ENCODE data around the gene CELF1. TPM values are rescaled to one million over a fixed set of nuclear protein-coding genes. Genes with fewer than 3 reads are reported as not detected.
"Not testable (repeated sequence)": the region's sequence is repeated elsewhere in the genome, so short reads cannot be mapped to it uniquely, and the experiment has no call there.

Gene CELF1
- total and polyA plus RNA-seq, 2 experiments from 2014 or later: 124 to 233 TPM

DNA sequence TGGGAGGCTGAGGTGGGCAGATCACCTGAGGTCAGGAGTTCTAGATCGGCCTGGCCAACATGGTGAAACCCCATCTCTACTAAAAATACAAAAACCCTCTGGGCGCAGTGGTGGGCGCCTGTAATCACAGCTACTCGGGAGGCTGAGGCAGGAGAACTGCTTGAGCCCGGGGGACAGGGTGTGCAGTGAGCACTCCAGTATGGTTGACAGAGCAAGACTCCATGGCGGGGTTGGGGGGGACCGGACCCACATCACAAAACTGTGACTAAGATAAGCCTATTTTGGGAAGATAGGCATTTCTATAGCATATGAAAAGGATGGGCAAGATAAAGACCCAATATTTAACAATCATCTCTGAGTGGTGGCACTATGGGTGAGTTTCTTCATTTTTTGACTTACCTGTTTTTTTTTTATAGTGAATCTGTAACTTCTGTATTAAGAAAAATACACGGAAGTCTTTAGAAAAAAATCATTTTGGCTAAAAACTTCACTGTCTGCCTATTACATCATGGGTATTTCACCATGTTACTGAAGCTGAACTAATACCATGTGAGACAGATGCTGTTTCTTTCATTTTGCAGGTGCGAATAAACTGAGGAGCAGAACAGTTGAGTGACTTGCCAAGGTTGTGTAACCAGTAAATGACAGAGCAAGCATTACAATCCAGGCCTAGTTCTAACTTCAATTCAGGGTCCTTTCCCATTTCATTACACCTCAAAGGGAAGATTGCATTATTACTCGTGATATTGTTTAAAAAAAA is 2.5 kb downstream of the CELF1 start:
- Histone ChIP-seq H3K79me2 (replicated peaks; ENCODE audit: insufficient read depth) (peaks cover 73% of the 10 kb centered on the region), H3K9me2 (ENCODE audit: insufficient read depth) (no peaks in the 10 kb centered on the region), H3K4me3 (peak overlapping the region; percentile 99), H3K27ac (ENCODE audit: low read depth) (no peak overlapping the region), H3F3A (replicated peaks; ENCODE audit: low read depth) (0 out of 2 replicates have a peak, but pooled peaks cover 3% of the 10 kb centered on the region), H3K27me3 (ENCODE audit: insufficient read depth) (no peaks in the 10 kb centered on the region), H4K20me1 (replicated peaks; ENCODE audit: insufficient read depth) (peaks cover 56% of the 10 kb centered on the region), H3K4me1 (ENCODE audit: insufficient read depth) (peaks cover 24% of the 10 kb centered on the region), H3K36me3 (ENCODE audit: insufficient read depth) (no peaks in the 10 kb centered on the region), H2AFZ (no peak overlapping the region), H3K4me2 (peak overlapping the region; percentile 92)
- Mint-ChIP-seq H3K27ac (peak overlapping the region; percentile 74; the same call in 1 of the 2 replicates), H3K9me3 (no peaks in the 10 kb centered on the region), H3K4me1 (peaks cover 33% of the 10 kb centered on the region), H3K4me3 (peak overlapping the region; percentile 99), H3K27me3 (ENCODE audit: insufficient read depth, low read depth, poor library complexity) (peaks cover 10% of the 10 kb centered on the region), H3K36me3 (ENCODE audit: low read depth) (peaks cover 33% of the 10 kb centered on the region)
- DNase-seq (ENCODE audit: low spot score) (no peak), ATAC-seq (no peak)
- TF ChIP-seq EZH2 (IDR thresholded peaks at IDR 0.05; ENCODE audit: low read depth, unreplicated experiment) (no peak), CREB1 (CRISPR knock-in tag; IDR thresholded peaks at IDR 0.05; ENCODE audit: low read depth) (no peak), NANOG (IDR thresholded peaks at IDR 0.05; ENCODE audit: borderline replicate concordance) (no peak), JUNB (IDR thresholded peaks at IDR 0.05; ENCODE audit: unreplicated experiment) (no peak), ZNF114 (CRISPR knock-in tag; IDR thresholded peaks at IDR 0.05) (no peak), ZNF331 (CRISPR knock-in tag; IDR thresholded peaks at IDR 0.05; ENCODE audit: low read depth) (no peak), EZH2phosphoT487 (IDR thresholded peaks at IDR 0.05; ENCODE audit: unreplicated experiment) (no peak)
- TF ChIP-seq, protein P1, sequence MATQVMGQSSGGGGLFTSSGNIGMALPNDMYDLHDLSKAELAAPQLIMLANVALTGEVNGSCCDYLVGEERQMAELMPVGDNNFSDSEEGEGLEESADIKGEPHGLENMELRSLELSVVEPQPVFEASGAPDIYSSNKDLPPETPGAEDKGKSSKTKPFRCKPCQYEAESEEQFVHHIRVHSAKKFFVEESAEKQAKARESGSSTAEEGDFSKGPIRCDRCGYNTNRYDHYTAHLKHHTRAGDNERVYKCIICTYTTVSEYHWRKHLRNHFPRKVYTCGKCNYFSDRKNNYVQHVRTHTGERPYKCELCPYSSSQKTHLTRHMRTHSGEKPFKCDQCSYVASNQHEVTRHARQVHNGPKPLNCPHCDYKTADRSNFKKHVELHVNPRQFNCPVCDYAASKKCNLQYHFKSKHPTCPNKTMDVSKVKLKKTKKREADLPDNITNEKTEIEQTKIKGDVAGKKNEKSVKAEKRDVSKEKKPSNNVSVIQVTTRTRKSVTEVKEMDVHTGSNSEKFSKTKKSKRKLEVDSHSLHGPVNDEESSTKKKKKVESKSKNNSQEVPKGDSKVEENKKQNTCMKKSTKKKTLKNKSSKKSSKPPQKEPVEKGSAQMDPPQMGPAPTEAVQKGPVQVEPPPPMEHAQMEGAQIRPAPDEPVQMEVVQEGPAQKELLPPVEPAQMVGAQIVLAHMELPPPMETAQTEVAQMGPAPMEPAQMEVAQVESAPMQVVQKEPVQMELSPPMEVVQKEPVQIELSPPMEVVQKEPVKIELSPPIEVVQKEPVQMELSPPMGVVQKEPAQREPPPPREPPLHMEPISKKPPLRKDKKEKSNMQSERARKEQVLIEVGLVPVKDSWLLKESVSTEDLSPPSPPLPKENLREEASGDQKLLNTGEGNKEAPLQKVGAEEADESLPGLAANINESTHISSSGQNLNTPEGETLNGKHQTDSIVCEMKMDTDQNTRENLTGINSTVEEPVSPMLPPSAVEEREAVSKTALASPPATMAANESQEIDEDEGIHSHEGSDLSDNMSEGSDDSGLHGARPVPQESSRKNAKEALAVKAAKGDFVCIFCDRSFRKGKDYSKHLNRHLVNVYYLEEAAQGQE (IDR thresholded peaks at IDR 0.05; ENCODE audit: unreplicated experiment): no peak
- TF ChIP-seq, protein P2, sequence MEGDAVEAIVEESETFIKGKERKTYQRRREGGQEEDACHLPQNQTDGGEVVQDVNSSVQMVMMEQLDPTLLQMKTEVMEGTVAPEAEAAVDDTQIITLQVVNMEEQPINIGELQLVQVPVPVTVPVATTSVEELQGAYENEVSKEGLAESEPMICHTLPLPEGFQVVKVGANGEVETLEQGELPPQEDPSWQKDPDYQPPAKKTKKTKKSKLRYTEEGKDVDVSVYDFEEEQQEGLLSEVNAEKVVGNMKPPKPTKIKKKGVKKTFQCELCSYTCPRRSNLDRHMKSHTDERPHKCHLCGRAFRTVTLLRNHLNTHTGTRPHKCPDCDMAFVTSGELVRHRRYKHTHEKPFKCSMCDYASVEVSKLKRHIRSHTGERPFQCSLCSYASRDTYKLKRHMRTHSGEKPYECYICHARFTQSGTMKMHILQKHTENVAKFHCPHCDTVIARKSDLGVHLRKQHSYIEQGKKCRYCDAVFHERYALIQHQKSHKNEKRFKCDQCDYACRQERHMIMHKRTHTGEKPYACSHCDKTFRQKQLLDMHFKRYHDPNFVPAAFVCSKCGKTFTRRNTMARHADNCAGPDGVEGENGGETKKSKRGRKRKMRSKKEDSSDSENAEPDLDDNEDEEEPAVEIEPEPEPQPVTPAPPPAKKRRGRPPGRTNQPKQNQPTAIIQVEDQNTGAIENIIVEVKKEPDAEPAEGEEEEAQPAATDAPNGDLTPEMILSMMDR (conservative IDR thresholded peaks at IDR 0.05; ENCODE audit: low read depth in 2 of 2): no peak
- TF ChIP-seq, protein P3, sequence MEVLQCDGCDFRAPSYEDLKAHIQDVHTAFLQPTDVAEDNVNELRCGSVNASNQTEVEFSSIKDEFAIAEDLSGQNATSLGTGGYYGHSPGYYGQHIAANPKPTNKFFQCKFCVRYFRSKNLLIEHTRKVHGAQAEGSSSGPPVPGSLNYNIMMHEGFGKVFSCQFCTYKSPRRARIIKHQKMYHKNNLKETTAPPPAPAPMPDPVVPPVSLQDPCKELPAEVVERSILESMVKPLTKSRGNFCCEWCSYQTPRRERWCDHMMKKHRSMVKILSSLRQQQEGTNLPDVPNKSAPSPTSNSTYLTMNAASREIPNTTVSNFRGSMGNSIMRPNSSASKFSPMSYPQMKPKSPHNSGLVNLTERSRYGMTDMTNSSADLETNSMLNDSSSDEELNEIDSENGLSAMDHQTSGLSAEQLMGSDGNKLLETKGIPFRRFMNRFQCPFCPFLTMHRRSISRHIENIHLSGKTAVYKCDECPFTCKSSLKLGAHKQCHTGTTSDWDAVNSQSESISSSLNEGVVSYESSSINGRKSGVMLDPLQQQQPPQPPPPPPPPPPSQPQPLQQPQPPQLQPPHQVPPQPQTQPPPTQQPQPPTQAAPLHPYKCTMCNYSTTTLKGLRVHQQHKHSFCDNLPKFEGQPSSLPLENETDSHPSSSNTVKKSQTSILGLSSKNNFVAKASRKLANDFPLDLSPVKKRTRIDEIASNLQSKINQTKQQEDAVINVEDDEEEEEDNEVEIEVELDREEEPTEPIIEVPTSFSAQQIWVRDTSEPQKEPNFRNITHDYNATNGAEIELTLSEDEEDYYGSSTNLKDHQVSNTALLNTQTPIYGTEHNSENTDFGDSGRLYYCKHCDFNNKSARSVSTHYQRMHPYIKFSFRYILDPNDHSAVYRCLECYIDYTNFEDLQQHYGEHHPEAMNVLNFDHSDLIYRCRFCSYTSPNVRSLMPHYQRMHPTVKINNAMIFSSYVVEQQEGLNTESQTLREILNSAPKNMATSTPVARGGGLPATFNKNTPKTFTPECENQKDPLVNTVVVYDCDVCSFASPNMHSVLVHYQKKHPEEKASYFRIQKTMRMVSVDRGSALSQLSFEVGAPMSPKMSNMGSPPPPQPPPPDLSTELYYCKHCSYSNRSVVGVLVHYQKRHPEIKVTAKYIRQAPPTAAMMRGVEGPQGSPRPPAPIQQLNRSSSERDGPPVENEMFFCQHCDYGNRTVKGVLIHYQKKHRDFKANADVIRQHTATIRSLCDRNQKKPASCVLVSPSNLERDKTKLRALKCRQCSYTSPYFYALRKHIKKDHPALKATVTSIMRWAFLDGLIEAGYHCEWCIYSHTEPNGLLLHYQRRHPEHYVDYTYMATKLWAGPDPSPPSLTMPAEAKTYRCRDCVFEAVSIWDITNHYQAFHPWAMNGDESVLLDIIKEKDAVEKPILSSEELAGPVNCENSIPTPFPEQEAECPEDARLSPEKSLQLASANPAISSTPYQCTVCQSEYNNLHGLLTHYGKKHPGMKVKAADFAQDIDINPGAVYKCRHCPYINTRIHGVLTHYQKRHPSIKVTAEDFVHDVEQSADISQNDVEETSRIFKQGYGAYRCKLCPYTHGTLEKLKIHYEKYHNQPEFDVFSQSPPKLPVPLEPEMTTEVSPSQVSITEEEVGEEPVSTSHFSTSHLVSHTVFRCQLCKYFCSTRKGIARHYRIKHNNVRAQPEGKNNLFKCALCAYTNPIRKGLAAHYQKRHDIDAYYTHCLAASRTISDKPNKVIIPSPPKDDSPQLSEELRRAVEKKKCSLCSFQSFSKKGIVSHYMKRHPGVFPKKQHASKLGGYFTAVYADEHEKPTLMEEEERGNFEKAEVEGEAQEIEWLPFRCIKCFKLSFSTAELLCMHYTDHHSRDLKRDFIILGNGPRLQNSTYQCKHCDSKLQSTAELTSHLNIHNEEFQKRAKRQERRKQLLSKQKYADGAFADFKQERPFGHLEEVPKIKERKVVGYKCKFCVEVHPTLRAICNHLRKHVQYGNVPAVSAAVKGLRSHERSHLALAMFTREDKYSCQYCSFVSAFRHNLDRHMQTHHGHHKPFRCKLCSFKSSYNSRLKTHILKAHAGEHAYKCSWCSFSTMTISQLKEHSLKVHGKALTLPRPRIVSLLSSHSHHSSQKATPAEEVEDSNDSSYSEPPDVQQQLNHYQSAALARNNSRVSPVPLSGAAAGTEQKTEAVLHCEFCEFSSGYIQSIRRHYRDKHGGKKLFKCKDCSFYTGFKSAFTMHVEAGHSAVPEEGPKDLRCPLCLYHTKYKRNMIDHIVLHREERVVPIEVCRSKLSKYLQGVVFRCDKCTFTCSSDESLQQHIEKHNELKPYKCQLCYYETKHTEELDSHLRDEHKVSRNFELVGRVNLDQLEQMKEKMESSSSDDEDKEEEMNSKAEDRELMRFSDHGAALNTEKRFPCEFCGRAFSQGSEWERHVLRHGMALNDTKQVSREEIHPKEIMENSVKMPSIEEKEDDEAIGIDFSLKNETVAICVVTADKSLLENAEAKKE (CRISPR knock-in tag; IDR thresholded peaks at IDR 0.05): no peak

DNA sequence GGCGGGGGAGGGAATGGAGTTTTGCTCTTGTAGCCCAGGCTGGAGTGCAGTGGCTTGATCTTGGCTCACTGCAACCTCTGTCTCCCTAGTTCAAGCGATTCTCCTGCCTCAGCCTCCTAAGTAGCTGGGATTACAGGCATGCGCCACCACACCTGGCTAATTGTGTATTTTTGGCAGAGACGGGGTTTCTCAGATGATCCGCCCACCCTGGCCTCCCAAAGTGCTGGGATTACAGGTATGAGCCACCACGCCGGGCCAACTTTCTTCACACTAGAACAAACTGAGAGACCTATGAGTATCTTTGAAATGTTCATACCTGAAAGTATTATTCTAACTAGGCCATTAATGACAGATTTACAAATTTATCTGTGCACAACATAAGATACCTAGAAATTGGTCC is 6.7 kb downstream of the CELF1 start:
- peaks cover 26% of the 10 kb centered on the region for H3K4me1 ChIP-seq (ENCODE audit: insufficient read depth)
- H3K9me3 Mint-ChIP-seq; DNase-seq (ENCODE audit: low spot score); H3K36me3 ChIP-seq (ENCODE audit: insufficient read depth); H2AFZ ChIP-seq; H3K27ac Mint-ChIP-seq; H3K9me2 ChIP-seq (ENCODE audit: insufficient read depth); H3K27me3 ChIP-seq (ENCODE audit: insufficient read depth); H3K4me3 ChIP-seq; H3K27me3 Mint-ChIP-seq (ENCODE audit: insufficient read depth, low read depth, poor library complexity); ATAC-seq; H3K4me3 Mint-ChIP-seq; H3K4me2 ChIP-seq; H3F3A ChIP-seq (replicated peaks; ENCODE audit: low read depth): not testable (repeated sequence)
- peaks cover 100% of the 10 kb centered on the region for H3K79me2 ChIP-seq (replicated peaks; ENCODE audit: insufficient read depth)
- Mint-ChIP-seq H3K4me1 (peaks cover 19% of the 10 kb centered on the region), H3K36me3 (ENCODE audit: low read depth) (peaks cover 25% of the 10 kb centered on the region)
- peaks cover 91% of the 10 kb centered on the region for H4K20me1 ChIP-seq (replicated peaks; ENCODE audit: insufficient read depth)
- H3K27ac ChIP-seq (ENCODE audit: low read depth): 0 out of 2 replicates have a peak overlapping the region, but pooled peaks have one; percentile 43

Measured in GM23338 (cell line).